C4-2B (cell line): ENCODE results near the gene CCDC69.

Experiments used
- H3K27ac ChIP-seq: fragments of 450-650 bp; 2 replicates; pipeline ENCODE4 v1.5.1; 2017
- CTCF ChIP-seq: fragments of 450-650 bp; conservative IDR thresholded peaks from 2 replicates; pipeline ENCODE4 v1.5.1; 2017; ENCODE audit warnings: mild to moderate bottlenecking
- ZFX ChIP-seq: fragments of 450-650 bp; IDR thresholded peaks from 2 replicates; pipeline ENCODE4 v1.6.1; 2017

The CCDC69 gene

GRCh38 chr5:151192626-151193025 is 31.3 kb downstream of the CCDC69 start:
- no peak overlapping the region for H3K27ac ChIP-seq
- TF ChIP-seq CTCF (no peak), ZFX (no peak)

GRCh38 chr5:151191661-151192060 is 32.2 kb downstream of the CCDC69 start:
- TF ChIP-seq ZFX, result no peak
- no peak for TF ChIP-seq CTCF

DNA sequence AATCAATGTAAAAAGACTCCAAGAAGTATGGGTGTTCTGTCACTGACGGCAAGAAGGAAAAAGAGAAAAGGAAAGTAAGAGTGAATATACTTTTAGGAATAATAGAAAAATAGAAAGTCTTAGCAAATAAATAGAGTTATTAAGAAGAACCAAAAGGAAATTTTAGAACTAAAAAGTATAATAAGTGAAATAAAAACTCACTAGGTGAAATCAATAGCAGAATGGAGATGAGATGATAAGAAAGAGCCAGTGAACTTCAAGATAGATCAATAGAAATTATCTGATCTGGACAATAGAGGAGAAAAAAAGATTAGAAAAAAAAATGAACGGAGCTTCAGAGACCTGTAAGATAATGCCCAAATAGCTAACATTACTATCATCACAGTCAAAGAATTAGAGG is 34.7 kb downstream of the CCDC69 start:
- no peak for TF ChIP-seq CTCF
- no peak overlapping the region for H3K27ac ChIP-seq

More at GRCh38 chr5:151191661-151192060, 32.2 kb downstream of the CCDC69 start:
- no peak overlapping the region for H3K27ac ChIP-seq

- no peak overlapping the region for H3K27ac ChIP-seq
- TF ChIP-seq CTCF (no peak), ZFX (no peak)
These were observed 37.4 kb downstream of the CCDC69 start for GRCh38 chr5:151186538-151186937.

DNA sequence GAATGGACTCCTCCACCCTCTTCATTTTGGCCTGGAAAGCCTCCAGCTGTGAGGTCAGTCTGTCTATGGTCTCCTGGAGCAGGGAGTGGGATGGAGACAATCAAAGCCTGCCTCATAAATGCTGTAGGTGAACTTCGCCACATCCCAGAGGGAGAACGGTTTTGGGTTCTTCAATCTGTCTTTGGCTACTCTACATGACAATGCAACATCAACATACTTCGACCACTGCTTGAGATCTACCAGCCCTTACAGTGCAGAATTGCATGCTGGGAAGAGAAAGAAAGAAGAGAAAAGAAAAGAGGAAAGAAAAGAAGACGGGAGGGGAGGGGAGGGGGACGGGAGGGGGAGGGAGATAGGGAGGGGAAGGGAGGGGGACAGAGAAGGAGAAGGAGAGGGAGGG is 37.8 kb downstream of the CCDC69 start:
- TF ChIP-seq CTCF (no peak), ZFX (no peak)
- H3K27ac ChIP-seq, result no peak overlapping the region

DNA sequence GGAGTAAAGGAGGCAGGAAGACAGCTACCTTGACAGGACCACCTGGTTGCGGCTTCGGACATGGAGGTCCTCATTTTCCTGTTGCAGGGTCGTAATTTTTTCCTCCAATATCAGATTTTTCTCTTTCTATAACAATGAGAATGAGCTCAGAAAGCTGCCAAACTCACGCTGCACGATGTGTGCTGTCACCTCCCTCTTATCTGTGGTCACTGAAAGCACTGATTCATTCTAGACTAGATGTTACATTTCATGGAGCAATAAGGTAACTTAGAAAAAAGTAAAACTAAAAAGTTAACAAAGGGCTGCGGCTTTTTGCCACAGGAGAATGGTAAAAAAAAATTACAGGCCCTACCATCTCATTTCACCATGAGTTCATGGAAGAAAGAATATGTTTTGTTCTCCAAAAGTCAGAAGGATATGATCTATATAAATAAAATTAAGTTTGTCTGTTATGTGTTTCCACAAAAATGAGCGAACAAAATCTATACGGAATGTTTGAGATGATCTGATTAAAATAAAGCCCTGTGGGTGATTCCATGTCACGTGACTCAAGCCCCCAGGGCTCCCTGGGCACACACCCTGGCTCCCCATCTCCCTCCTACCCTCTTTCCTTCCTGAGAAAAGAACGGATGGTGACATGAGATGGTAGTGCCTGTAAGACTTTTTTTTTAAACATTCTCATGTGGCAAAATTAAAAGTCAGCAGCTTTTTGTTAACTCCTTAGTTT is 39.4 kb downstream of the CCDC69 start:
- H3K27ac ChIP-seq, result no peak overlapping the region

More for the DNA sequence above, 39.4 kb downstream of the CCDC69 start:
- TF ChIP-seq ZFX (no peak), CTCF (no peak)
